ENCODE measurements around the gene AP3S2. TPM values are rescaled to one million over a fixed set of nuclear protein-coding genes. Genes with fewer than 3 reads are reported as not detected.

AP3S2 gene
- total and polyA plus RNA-seq, 2 donors from 2014 or later: 17.5 to 42.9 TPM

DNA sequence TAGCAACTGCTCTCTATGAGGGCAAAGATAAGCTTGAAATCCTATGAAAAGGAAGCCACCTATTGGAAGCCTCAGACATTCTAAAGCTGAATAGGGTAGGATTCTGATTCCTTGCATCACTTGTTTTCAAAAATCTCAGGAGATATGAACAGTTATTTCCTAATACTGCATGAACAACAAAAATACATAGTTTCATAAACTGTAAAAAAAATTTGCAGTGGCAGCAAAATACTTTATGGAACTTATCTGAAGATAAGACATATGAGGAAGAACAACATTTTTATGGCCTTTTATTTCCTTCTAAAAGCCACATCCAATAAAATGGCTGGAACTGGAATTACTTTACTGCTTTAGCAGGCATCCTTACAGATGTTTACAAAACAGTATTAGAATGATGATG lies 29.9 kb downstream of the AP3S2 start:
- TF ChIP-seq, protein P1, sequence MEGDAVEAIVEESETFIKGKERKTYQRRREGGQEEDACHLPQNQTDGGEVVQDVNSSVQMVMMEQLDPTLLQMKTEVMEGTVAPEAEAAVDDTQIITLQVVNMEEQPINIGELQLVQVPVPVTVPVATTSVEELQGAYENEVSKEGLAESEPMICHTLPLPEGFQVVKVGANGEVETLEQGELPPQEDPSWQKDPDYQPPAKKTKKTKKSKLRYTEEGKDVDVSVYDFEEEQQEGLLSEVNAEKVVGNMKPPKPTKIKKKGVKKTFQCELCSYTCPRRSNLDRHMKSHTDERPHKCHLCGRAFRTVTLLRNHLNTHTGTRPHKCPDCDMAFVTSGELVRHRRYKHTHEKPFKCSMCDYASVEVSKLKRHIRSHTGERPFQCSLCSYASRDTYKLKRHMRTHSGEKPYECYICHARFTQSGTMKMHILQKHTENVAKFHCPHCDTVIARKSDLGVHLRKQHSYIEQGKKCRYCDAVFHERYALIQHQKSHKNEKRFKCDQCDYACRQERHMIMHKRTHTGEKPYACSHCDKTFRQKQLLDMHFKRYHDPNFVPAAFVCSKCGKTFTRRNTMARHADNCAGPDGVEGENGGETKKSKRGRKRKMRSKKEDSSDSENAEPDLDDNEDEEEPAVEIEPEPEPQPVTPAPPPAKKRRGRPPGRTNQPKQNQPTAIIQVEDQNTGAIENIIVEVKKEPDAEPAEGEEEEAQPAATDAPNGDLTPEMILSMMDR (IDR thresholded peaks at IDR 0.05; ENCODE audit: borderline replicate concordance, extremely low read depth, insufficient read depth): no peak
- intact Hi-C loops (cut with DNase I): no loop called here
- no peaks in the 10 kb centered on the region for H3K4me1 ChIP-seq (ENCODE audit: control insufficient read depth in 2 of 3, insufficient read depth in 2 of 3, low read depth in 1 of 3, low read length in 3 of 3)
- no peak overlapping the region for H3K4me3 ChIP-seq (ENCODE audit: low read length in 3 of 3)
- H3K27ac ChIP-seq (ENCODE audit: low read depth in 2 of 2, low read length in 2 of 2): no peak overlapping the region
- H3K36me3 ChIP-seq (ENCODE audit: control insufficient read depth in 2 of 3, insufficient read depth in 3 of 3, low read length in 3 of 3): peaks cover 2 to 16% (median 13%) of the 10 kb centered on the region in 3 donors
- no peaks in the 10 kb centered on the region for H3K9me3 ChIP-seq (ENCODE audit: control insufficient read depth in 2 of 3, insufficient read depth in 1 of 3, low read length in 3 of 3)
- no peak overlapping the region for H3K9ac ChIP-seq (ENCODE audit: low read length in 3 of 3)
- FAIRE-seq (no peak), DNase-seq (no peak)
- H3K27me3 ChIP-seq (ENCODE audit: control insufficient read depth, insufficient read depth, low read length): no peaks in the 10 kb centered on the region

DNA sequence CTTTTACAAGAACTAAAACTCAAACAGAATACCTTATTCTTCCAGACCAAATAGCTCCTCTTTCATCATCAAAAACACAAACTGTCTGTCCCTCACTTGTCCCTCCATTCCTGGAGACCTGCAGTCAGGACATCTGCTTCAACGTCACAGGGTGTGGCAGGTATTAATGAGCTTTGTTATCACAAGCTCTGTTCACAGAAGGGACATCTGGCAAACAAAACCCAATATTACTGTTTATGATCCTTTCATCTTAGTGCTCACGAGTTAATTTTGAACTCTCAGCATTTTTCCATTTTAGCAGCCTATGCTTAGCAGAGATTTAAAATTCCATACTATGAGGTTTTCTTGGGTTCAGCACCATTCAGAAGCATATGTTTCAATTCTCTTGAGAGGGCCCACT lies 32.9 kb downstream of the AP3S2 start:
- Histone ChIP-seq H3K9me3 (ENCODE audit: control insufficient read depth in 2 of 3, insufficient read depth in 1 of 3, low read length in 3 of 3) (no peaks in the 10 kb centered on the region), H3K27me3 (ENCODE audit: control insufficient read depth, insufficient read depth, low read length) (no peaks in the 10 kb centered on the region), H3K9ac (ENCODE audit: low read length in 3 of 3) (no peak overlapping the region), H3K4me3 (ENCODE audit: low read length in 3 of 3) (no peak overlapping the region), H3K4me1 (ENCODE audit: control insufficient read depth in 2 of 3, insufficient read depth in 2 of 3, low read depth in 1 of 3, low read length in 3 of 3) (peaks cover 0 to 6% (median 6%) of the 10 kb centered on the region in 3 donors), H3K27ac (ENCODE audit: low read depth in 2 of 2, low read length in 2 of 2) (no peak overlapping the region), H3K36me3 (ENCODE audit: control insufficient read depth in 2 of 3, insufficient read depth in 3 of 3, low read length in 3 of 3) (peaks cover 2 to 16% (median 13%) of the 10 kb centered on the region in 3 donors)
- TF ChIP-seq, protein P1 (IDR thresholded peaks at IDR 0.05; ENCODE audit: borderline replicate concordance, extremely low read depth, insufficient read depth): no peak
- FAIRE-seq (no peak), DNase-seq (no peak)
- intact Hi-C loops (cut with DNase I): no loop called here

DNA sequence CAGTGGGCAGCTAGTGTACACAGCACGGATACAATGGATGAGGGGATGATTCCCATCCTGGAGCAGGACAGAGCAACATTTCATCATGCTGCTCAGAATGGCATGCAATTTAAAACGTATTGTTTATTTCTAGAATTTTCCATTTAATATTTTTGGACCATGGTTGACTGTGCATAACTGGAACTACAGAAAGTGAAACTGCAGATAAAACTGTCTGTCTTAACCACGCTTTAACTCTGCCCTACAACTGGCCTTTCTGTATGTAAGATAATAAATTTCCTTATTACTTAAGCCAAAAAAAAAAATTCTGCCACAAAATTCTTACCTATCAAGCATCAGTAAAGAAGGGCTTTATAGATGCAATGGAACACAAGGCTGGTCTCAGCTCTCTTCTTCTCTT lies 33.4 kb downstream of the AP3S2 start:
- Histone ChIP-seq H3K4me1 (ENCODE audit: control insufficient read depth in 2 of 3, insufficient read depth in 2 of 3, low read depth in 1 of 3, low read length in 3 of 3) (peaks cover 0 to 6% (median 6%) of the 10 kb centered on the region in 3 donors), H3K27ac (ENCODE audit: low read depth in 2 of 2, low read length in 2 of 2) (no peak overlapping the region), H3K36me3 (ENCODE audit: control insufficient read depth in 2 of 3, insufficient read depth in 3 of 3, low read length in 3 of 3) (peaks cover 2 to 16% (median 13%) of the 10 kb centered on the region in 3 donors), H3K27me3 (ENCODE audit: control insufficient read depth, insufficient read depth, low read length) (no peaks in the 10 kb centered on the region), H3K4me3 (ENCODE audit: low read length in 3 of 3) (no peak overlapping the region), H3K9me3 (ENCODE audit: control insufficient read depth in 2 of 3, insufficient read depth in 1 of 3, low read length in 3 of 3) (no peaks in the 10 kb centered on the region), H3K9ac (ENCODE audit: low read length in 3 of 3) (no peak overlapping the region)
- intact Hi-C loops (cut with DNase I): no loop called here
- TF ChIP-seq, protein P1 (IDR thresholded peaks at IDR 0.05; ENCODE audit: borderline replicate concordance, extremely low read depth, insufficient read depth): no peak
- FAIRE-seq: no peak
- no peak for DNase-seq
